Stomach (tissue), 4 donors: Measurements from ENCODE around the gene TRAPPC2L.

Experiments
- CTCF ChIP-seq, 7 experiments: fragments of 450-650 bp in 4 of 7; fragments of 200-600 bp in 3 of 7; sonication (generic) in 3 of 7; IDR thresholded peaks; one replicate each; pipeline ENCODE4 v1.5.1; 2016 to 2019; ENCODE audit warnings: antibody characterized with exemption in 7 of 7, control low read depth in 2 of 7, mild to moderate bottlenecking in 1 of 7
- POLR2A ChIP-seq, 4 donors: fragments of 450-650 bp; IDR thresholded peaks; one replicate each; pipeline ENCODE4 v1.6.1; 2016; ENCODE audit warnings: antibody characterized with exemption in 4 of 4, control low read depth in 2 of 4, mild to moderate bottlenecking in 1 of 4, moderate library complexity in 1 of 4
- POLR2AphosphoS5 ChIP-seq, 3 donors: sonication (generic); formaldehyde crosslinking; IDR thresholded peaks; one replicate each; pipeline ENCODE4 v1.6.1; 2016; ENCODE audit warnings: antibody characterized with exemption in 3 of 3

- TF ChIP-seq CTCF (IDR thresholded peaks at IDR 0.05) = no peak
- no peak for TF ChIP-seq POLR2A (IDR thresholded peaks at IDR 0.05)
- no peak for TF ChIP-seq POLR2AphosphoS5 (IDR thresholded peaks at IDR 0.05)
These were observed 55.0 kb downstream of the TRAPPC2L start for GRCh38 chr16:88911946-88912310.
